DMS114 treated with DMSO at 0.1 percent for 48 hours (cell line): Measurements from ENCODE around the gene CLTA.
A peak's percentile ranks its signal among the peaks of the same experiment; 100 is the strongest.
"Not testable (repeated sequence)": the region's sequence is repeated elsewhere in the genome, so short reads cannot be mapped to it uniquely, and the experiment has no call there.

ENCODE experiments used
- DNase-seq: peaks from one replicate; lab custom pipeline; 2025; ENCODE audit not compliant: unreplicated experiment; lab: John Stamatoyannopoulos, UW

CLTA gene

DNA sequence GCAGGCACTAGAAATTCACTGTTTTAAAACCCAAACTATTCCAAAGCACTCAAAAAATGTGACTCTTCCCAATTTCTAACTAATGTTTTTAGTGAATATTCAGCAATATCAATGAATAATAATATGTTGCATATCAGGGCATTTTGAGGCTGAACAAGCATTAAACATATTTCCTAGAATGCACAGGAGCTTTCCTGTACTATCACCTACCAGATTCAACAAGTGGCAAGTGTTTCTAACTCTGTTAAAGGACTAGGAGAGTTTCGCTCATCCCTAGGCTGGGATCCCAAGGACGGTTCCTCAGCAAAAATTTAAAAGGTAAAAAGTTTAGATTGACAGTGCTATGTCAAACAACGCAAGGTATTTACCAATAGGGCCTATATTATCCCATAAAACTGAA lies 46.5 kb downstream of the CLTA start:
- no peak for DNase-seq

DNA sequence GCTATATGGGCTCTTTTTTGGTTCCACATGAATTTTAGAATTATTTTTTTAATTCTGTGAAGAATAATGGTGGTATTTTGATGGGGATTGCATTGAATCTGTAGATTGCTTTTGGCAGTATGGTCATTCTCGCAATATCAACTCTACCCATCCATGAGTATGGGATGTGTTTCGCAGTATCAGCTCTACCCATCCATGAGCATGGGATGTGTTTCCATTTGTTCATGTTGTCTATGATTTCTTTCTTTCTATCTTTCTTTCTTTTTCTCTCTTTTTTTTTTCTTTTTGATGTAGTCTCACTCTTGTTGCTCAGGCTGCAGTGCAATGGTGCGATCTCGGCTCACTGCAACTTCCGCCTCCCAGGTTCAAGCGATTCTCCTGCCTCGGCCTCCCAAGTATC lies 48.5 kb downstream of the CLTA start:
- not testable (repeated sequence) for DNase-seq

DNA sequence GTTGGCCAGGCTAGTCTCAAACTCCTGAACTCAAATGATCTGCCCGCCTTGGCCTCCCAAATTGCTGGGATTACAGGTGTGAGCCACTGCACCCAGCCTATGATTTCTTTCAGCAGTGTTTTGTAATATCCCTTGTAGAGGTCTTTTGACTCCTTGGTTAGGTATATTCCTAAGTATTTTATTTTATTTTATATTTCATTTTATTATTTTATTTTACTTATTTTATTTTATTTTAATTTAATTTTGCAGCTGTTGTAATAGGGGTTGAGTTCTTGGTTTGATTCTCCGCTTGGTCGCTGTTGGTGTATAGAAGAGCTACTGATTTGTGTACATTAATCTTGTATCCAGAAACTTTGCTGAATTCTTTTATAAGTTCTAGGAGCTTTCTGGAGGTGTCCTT lies 49.0 kb downstream of the CLTA start:
- not testable (repeated sequence) for DNase-seq

DNA sequence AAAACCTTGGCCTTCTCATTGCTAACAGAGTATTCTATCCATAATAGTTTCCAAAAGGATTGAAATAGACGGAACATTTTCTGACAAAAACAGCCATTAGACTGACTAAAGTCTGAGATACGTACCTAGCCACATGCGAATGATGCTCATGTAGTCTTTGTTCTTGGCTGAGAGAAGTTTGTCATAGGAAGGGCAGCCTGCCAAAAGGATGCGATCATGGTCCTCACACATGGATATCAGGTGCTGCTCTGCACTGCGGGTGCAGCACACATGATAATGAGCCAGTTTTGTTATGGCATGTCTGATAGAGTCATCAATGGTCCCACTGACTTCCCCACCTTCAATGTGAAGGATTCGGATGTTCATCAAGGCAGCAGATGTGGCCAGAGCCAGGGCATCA lies 55.2 kb downstream of the CLTA start:
- no peak for DNase-seq

DNA sequence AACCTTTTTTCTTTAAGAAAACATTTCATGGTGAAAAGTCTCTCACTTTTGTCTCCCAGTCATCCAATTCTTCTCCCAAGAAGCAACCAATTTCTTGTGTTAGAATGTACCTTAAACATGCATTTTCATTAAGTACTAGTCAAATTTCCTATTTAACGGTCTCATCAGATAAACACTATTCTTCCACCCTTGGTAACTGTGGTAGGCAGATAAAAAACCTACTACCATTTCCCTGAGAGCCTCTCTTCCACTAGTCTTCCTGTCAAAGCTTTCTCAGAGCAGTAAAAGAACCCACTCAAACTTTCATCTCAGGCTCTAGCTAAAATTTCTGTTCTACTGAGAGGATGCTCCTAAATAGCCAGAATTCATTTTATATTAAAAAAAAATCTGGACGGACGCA lies 56.6 kb downstream of the CLTA start:
- DNase-seq: no peak

DNA sequence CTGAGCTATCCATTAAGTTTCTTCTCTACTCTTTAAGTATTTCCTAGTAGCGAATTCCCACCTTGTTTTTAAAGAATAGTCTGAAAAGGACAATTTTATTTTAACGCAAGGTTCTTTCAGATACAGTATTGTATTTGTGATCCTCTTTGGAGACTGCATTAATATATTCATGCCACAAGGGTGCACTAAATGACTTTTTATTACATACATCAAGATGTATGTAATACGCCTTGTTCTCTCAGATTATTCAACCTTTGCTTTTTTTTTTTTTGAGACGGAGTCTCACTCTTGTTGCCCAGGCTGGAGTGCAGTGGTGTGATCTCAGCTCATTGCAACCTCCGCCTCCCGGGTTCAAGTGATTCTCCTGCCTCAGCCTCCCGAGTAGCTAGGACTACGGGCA lies 57.3 kb downstream of the CLTA start:
- DNase-seq: peak; percentile 47

DNA sequence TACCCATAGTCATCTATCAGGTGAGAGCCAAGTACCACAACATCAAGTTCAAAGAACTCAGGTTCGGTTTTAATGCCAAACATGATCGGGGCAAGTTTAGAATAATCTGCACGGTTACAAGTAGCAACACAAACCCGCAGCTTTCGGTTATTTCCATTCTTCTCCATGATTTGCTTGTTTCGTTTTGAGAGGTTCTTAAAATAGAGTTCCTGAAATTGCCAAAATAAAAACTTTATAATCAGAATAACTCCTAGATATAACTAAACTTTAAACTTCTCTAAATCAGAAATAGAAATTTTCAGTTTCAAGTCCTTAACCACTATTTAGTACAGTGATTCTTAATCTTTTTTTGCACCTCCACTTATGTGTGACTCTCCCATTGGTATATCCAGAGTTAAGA lies 58.5 kb downstream of the CLTA start:
- DNase-seq: no peak

DNA sequence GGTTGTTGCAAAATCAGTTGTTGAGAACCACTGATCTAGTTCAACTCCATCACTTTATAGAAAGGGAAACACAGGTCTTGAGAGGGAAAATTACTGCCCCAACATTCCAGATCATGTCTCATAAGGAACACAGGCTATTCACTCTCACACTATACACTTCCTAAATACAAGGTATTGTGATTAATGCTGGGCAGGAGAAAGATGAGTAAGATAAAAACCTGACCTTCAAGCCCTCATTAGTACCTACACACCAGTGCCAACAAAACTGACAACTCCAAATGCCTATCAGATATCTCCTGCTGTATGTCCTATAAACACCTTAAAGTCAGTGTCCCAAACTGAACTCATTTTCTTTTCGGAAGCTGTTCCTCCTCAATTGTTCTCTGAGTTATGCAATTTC lies 59.4 kb downstream of the CLTA start:
- no peak for DNase-seq

DNA sequence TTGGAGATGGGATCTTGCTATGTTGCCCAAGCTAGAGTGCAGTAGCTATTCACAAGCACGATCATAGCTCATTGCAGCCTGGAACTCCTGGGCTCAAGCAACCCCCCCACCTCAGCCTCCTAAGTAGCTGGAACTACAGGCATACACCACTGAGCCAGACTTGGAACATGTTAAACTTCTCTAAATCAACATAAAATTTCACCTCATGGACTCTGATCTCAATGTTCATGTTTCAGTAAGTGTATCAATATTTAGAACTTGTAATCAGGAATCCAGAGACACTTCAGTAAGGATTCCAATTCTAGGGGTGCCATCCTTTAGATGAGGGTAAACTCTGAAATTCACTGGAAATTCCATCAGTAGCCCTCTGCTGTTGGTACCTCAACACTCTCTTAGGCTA lies 60.7 kb downstream of the CLTA start:
- no peak for DNase-seq

DNA sequence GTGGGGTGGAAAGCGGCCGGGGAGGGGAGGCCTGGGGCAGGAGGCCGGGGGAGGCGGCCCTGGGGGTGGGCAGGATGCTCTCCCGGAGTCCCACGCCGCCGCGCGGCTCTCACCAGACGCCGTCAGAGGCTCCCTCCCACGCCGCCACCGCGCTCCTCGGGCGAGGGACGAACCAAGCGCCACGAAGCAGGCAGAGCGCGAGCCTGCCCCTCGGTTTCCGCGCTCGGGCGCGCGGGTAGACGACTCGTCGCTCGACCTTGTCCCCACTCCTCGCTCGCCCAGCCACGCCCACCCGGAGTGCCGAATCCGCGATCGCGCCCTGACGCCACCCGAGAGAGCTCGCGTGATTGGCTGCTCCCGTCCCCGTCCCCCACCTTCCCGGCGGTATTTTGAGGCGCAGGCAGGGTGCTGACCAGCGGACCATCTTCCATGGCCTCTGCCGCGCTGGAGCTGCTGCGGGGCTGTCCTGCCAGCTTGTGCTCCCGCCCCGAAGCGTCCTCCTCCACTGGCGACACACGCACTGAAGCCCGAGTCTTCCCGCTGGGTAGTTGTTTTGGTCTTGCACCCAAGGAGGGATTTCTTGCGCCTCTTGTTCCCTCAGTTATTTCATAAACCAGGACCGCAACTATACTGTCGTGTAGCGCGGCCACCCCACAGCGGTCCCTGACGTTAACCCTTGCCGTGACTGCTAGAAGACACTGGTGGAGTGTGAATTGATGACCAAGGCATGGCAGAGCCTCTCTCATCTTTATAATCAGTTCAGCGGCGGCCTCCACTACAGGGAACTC lies 67.7 kb downstream of the CLTA start, which contains the start of gene GNE:
TSS of gene GNE (minus strand) at position 241 of the 788 bp plus-strand sequence. CDS start 9,093 bp downstream, outside the sequence.
- peak; percentile 80 for DNase-seq

DNA sequence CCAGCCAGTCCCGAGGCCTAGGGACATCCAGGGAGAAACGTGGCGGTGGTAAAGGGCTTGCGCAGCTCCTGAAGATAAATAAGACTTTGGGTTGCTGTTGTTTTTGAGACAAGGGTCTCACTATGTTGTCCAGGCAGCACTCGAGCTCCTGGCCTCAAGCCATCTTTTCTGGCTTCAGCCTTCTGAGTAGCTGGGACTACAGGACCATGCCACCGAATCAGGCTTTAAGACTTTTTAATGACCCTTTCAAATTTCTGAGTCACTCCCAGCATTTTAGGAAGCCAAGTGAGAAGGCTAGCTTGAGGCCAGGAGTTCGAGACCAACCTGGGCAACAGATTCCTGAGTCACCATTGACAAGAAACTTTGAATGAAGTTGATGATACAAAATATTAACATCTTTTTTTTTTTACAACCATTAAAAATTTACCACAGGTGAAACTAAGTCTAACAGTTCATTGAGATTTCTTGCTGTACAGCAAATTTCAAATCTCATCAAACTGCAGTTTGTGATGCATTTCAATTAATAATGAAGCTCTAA lies 68.3 kb downstream of the CLTA start:
- DNase-seq: no peak
